ENCODE data around the gene TARS3. TPM values are rescaled to one million over a fixed set of nuclear protein-coding genes. Genes with fewer than 3 reads are reported as not detected.
"Not testable (repeated sequence)": the region's sequence is repeated elsewhere in the genome, so short reads cannot be mapped to it uniquely, and the experiment has no call there.

Gene TARS3
- total RNA-seq, 1 donor, result 16.3 TPM

DNA sequence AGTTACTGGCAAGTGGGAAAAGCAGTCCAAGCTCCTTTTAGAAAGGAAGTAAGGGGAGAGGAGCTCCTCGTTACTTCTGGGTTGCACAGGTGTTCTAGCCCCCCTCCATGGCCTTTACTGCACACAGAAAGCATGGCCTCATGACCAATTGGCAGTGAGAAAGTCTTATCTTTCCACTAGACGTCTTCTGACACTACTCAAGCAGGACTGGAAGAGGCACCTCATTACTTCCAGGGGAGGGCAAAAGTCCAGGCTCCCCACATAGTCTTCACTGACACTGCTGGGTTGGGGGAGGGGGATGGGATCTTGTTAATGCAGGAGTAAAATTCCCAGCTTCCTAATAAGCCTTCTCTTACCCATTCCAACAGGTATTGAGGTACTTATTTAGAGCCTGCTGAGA is 44.5 kb downstream of the TARS3 start:
- Histone ChIP-seq H3K4me3 (ENCODE audit: low read length) (no peak overlapping the region), H3K27me3 (ENCODE audit: insufficient read depth, low read length) (no peaks in the 10 kb centered on the region), H3K4me1 (ENCODE audit: insufficient read depth, low read length) (no peaks in the 10 kb centered on the region), H3K9me3 (ENCODE audit: low read depth, low read length) (no peaks in the 10 kb centered on the region)

DNA sequence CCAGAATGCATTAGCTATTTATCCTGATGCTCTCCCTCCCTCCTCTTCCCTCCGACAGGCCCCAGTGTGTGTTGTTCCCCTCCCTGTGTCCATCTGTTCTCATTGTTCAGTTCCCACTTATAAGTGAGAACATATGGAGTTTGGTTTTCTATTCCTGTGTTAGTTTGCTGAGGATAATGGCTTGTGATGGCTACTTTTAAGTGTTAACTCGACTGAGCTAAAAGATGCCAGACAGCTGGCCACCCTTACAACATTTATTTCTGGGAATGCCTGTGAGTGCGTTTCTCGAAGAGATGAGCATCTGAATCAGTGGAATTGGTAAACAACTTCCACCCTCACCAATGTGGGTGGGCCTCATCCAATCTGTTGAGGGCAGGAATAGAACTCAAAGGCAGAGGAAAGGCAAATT is 47.3 kb downstream of the TARS3 start:
- H3K4me3 ChIP-seq (ENCODE audit: low read length), result no peak overlapping the region
- no peaks in the 10 kb centered on the region for H3K4me1 ChIP-seq (ENCODE audit: insufficient read depth, low read length)
- H3K27me3 ChIP-seq (ENCODE audit: insufficient read depth, low read length), result no peaks in the 10 kb centered on the region
- no peaks in the 10 kb centered on the region for H3K9me3 ChIP-seq (ENCODE audit: low read depth, low read length)

DNA sequence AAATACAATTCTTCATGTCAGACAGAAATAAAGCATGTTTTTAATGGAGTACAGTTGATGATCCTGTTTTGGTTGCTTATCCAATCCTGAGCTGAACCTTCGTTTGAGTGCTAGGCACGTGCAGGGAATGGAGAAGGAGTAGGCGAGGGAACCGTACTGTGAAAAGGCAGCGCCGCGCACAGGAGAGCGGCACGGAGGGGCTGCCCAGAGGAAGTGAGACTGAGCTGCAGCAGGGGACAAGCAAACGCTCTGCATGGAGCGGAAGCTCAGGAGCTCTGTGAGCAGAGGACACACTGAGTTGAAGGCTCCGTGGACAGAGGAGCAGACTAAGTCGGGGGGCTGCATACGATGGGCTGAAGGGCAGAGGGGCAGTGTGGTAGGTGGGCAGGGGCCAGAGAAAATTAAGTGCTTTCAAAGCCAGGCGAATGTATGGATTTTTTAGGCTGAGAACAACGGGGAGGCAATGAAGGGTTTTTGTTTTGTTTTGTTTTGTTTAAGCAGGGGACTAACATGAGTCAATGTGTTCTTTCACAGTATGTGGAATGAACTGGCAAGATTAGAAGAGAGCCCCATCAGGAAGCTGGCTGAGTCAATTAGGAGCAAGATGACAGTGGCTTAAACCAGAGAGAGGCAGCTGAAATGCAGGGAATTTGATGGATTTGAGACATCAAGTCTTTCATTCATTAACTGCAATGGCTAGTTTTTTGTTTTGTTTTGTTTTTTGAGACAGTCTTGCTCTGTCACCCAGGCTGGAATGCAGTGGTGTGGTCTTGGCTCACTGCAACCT is 48.3 kb downstream of the TARS3 start:
- H3K9me3 ChIP-seq (ENCODE audit: low read depth, low read length), result no peaks in the 10 kb centered on the region
- H3K4me3 ChIP-seq (ENCODE audit: low read length), result no peak overlapping the region
- no peaks in the 10 kb centered on the region for H3K27me3 ChIP-seq (ENCODE audit: insufficient read depth, low read length)
- H3K4me1 ChIP-seq (ENCODE audit: insufficient read depth, low read length), result no peaks in the 10 kb centered on the region

DNA sequence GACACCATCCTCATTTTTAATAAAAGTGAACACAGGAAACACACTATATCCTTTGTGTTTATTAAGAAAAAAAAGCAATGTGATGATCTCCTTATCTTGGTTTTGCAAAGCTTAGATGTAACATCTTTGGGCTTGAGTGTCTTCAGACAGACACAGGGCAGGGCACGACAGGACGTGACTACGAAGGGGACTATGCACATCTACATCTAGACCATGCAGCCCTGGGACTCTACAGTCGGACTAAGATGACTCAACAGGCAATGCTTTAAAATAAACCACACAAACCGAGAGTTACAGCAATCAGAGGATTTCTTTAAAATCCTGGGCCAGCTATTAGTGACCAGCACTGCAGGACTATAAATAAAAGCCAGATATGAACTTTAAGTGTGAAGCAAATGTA is 49.3 kb downstream of the TARS3 start:
- H3K27me3 ChIP-seq (ENCODE audit: insufficient read depth, low read length), result no peaks in the 10 kb centered on the region
- H3K4me3 ChIP-seq (ENCODE audit: low read length), result no peak overlapping the region
- no peaks in the 10 kb centered on the region for H3K4me1 ChIP-seq (ENCODE audit: insufficient read depth, low read length)
- no peaks in the 10 kb centered on the region for H3K9me3 ChIP-seq (ENCODE audit: low read depth, low read length)

DNA sequence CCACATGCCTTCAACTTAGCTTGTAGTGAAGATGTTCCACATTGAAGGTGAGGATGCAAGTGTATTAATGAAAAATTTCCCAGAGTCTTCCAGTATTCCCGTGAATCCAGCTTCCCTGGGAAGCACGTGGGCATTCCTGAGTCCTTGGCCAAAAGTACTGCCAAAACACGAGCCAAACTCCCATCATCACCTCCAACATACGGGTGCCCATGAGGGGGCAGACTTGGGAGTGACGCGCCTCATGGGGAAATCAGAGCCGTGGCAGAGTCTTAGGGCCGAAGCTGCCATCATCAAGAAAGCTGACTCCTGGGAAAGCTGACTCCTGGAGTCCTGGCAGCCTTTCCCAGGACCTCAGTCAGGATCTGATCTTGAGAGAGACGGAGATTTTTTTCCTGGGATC is 52.0 kb downstream of the TARS3 start:
- no peaks in the 10 kb centered on the region for H3K4me1 ChIP-seq (ENCODE audit: insufficient read depth, low read length)
- H3K9me3 ChIP-seq (ENCODE audit: low read depth, low read length), result no peaks in the 10 kb centered on the region
- H3K4me3 ChIP-seq (ENCODE audit: low read length), result no peak overlapping the region
- no peaks in the 10 kb centered on the region for H3K27me3 ChIP-seq (ENCODE audit: insufficient read depth, low read length)

DNA sequence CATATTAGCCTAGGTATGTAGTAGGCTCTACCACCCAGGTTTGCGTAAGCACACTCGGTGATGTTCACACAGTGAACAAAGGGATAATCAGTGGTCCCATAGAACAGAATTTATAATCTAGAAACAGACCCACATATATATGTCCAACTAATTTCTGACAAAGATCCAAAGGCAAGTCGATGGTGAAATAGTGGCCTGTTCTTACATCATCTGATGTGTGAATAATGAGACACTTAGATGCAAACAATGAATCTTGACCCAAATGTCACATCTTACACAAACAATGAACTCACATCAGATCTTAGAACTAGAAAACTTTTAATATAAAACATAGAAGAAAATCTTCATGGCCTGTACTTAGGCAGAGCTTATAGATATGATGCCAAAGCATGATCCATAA is 54.5 kb downstream of the TARS3 start:
- Histone ChIP-seq H3K27me3 (ENCODE audit: insufficient read depth, low read length) (no peaks in the 10 kb centered on the region), H3K4me1 (ENCODE audit: insufficient read depth, low read length) (no peaks in the 10 kb centered on the region), H3K4me3 (ENCODE audit: low read length) (no peak overlapping the region), H3K9me3 (ENCODE audit: low read depth, low read length) (no peaks in the 10 kb centered on the region)

DNA sequence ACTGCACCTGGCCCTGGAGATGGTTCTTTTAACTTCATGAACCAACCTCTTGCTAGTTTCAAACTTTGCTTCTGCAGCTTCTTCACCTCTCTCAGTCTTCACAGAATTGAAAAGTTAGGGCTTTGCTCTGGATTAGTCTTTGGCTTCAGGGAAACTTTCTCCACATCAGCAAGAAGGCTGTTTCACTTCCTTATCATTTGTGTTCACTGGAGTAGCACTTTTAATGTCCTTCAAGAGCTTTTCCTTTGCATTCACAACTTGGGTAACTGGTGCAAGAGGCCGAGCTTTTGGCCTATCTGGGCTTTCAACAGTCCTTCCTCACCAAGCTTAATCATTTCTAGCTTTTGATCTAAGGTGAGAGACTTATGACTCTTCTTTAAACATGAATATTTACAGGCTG is 56.4 kb downstream of the TARS3 start:
- no peaks in the 10 kb centered on the region for H3K9me3 ChIP-seq (ENCODE audit: low read depth, low read length)
- H3K4me1 ChIP-seq (ENCODE audit: insufficient read depth, low read length), result no peaks in the 10 kb centered on the region
- no peak overlapping the region for H3K4me3 ChIP-seq (ENCODE audit: low read length)
- no peaks in the 10 kb centered on the region for H3K27me3 ChIP-seq (ENCODE audit: insufficient read depth, low read length)

DNA sequence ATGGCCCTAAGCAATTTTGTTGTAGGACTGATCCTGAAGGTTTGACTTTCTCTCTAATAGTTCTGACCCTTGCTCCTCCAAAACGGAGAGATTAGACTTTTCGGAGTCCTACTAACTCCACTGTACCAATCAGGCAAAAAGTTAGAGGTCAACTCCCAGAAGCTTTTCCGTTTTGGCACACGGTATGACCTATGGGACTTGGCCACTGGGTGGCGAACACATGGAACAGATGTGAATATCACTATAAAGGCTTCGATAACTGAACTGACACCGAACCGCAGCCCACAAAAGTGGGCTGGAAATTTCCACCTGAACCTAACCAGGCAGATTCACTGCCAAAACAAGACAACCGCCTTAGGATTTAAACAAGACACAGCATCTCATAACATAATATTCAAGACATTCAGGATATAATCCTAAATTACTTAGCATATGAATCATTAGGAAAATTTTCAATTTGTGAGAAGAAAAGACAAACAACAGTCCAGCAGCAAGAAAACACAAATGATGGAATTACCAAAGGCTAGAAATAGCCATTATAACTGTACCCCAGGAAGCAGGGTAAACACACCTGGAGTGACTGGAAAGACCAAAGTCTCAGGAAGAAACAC is 59.9 kb downstream of the TARS3 start:
- no peaks in the 10 kb centered on the region for H3K4me1 ChIP-seq (ENCODE audit: insufficient read depth, low read length)
- H3K27me3 ChIP-seq (ENCODE audit: insufficient read depth, low read length), result no peaks in the 10 kb centered on the region
- H3K4me3 ChIP-seq (ENCODE audit: low read length), result no peak overlapping the region
- no peaks in the 10 kb centered on the region for H3K9me3 ChIP-seq (ENCODE audit: low read depth, low read length)

DNA sequence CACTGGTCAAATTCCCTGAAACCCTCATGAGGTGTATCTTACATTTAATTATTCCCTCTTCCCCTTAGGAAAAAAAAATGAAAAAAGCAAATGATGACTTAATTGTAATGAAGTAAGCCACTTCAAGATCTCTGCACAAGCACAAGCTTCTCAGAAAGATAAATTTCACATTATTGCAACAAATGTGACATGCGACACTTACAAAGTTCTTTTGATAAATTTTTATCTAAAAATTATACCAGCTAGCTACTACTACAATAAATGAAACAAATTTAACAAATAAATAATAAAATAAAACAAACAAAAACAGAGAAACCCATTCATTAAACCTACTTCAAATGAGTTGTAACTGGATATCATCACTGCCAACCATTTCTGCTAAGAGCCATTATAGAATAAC is 62.1 kb downstream of the TARS3 start:
- Histone ChIP-seq H3K4me3 (ENCODE audit: low read length) (no peak overlapping the region), H3K27me3 (ENCODE audit: insufficient read depth, low read length) (no peaks in the 10 kb centered on the region), H3K9me3 (ENCODE audit: low read depth, low read length) (no peaks in the 10 kb centered on the region), H3K4me1 (ENCODE audit: insufficient read depth, low read length) (peaks cover 5% of the 10 kb centered on the region)

DNA sequence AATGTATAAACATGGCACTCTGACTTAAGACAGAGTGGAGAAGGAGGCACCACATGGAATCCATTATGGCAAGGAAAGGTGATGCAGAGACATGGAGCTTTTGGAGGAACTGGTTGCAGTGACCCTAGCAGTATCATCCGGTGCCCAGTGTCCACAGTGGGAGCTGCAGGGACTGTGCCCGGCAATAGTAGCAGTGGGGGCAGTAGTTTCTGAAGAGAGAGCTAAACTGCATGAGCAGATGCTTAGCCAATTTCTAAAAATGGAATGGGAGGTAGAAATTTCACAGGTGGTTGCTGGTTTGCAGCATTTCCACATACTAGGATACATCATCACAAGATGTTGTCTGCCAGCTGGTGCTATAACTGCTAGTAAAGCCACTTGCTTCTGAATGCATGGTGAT is 64.3 kb downstream of the TARS3 start:
- H3K4me1 ChIP-seq (ENCODE audit: insufficient read depth, low read length), result peaks cover 5% of the 10 kb centered on the region
- no peaks in the 10 kb centered on the region for H3K9me3 ChIP-seq (ENCODE audit: low read depth, low read length)
- H3K4me3 ChIP-seq (ENCODE audit: low read length), result no peak overlapping the region
- no peaks in the 10 kb centered on the region for H3K27me3 ChIP-seq (ENCODE audit: insufficient read depth, low read length)

DNA sequence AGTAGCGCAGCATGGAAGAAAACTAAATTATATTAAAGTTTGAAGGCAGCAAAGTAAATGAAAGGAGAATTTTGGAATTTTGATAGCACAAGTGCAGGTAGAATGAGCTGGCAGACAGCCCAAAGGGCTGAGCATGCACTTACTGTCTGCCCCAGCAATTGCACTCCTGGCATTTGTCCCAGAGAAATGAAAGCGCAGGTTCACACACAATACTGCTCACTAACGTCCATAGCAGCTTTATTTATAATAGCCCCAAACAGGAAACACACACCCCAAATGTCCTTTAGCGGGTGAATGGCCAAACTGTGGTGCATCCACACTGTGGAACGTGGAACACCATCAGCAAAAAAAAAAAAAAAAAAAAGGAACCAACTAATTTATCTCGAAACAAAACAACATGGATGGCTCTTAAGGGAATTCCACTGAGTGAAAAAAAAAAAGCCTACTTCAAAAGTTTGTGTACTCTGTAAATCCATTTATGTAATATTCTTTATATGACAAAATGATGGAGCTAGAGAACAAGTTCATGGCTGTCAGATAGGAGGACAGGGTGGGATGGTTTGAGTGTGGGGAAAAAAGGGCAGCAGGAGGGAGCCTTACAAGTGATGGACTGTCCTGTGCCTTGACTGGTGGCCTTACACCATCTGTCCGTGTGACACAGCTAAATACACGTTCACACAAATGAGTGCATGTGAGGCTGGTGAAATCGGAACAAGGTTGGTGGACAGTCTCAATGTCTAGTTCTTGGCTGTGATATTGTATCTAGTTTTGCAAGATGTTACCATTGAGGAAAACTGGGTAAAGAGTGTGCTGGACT is 66.1 kb downstream of the TARS3 start:
- no peaks in the 10 kb centered on the region for H3K9me3 ChIP-seq (ENCODE audit: low read depth, low read length)
- H3K27me3 ChIP-seq (ENCODE audit: insufficient read depth, low read length), result no peaks in the 10 kb centered on the region
- H3K4me3 ChIP-seq (ENCODE audit: low read length), result no peak overlapping the region
- H3K4me1 ChIP-seq (ENCODE audit: insufficient read depth, low read length), result peaks cover 12% of the 10 kb centered on the region

DNA sequence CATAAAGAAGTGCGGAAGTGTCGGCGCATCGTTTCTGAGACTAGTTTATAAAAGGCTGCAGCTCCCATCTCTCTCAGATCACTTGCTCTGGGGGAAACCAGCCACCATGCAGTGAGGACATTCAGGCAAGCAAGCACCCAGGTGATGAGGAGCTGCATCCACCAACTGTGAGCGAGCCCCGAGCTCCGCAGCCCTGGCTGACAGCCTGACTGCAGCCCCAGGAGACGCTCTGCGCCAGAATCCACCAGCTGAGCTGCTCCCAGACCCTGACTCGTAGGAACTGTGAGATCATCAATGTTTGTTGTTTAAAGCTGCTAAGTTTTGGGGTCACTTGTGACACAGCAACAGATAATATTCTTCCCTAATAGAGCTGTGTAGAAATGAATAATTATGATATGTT is 67.1 kb downstream of the TARS3 start:
- H3K27me3 ChIP-seq (ENCODE audit: insufficient read depth, low read length), result no peaks in the 10 kb centered on the region

DNA sequence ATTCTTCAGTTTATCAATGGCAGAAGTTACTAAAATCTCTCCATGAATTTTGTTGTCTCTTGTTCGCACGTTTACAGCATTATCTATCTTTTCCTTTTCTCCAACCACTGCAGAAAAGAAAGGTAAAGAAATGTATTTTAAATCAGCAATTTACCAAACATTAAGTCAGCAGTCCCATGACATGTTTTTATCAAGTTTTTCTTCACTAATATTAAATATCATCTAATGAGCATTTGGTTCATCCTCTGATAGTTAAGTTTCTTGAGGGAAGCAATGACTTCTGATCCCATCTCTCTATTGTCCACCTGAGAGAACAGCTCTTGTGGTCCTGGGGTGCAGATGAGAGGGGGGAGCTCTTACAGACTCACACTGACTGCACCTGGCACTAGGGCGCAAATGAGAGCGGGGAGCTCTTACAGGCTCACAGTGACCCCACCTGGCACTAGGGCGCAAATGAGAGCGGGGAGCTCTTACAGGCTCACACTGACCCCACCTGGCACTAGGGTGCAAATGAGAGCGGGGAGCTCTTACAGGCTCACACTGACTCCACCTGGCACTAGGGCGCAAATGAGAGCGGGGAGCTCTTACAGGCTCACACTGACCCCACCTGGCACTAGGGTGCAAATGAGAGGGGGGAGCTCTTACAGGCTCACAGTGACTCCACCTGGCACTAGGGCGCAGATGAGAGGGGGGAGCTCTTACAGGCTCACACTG is 69.5 kb downstream of the TARS3 start:
- not testable (repeated sequence) for H3K4me3 ChIP-seq (ENCODE audit: low read length); H3K9me3 ChIP-seq (ENCODE audit: low read depth, low read length); H3K27me3 ChIP-seq (ENCODE audit: insufficient read depth, low read length)
- H3K4me1 ChIP-seq (ENCODE audit: insufficient read depth, low read length), result peaks cover 35% of the 10 kb centered on the region

More for the DNA sequence above, 67.1 kb downstream of the TARS3 start:
- Histone ChIP-seq H3K9me3 (ENCODE audit: low read depth, low read length) (no peaks in the 10 kb centered on the region), H3K4me3 (ENCODE audit: low read length) (no peak overlapping the region), H3K4me1 (ENCODE audit: insufficient read depth, low read length) (peaks cover 19% of the 10 kb centered on the region)

DNA sequence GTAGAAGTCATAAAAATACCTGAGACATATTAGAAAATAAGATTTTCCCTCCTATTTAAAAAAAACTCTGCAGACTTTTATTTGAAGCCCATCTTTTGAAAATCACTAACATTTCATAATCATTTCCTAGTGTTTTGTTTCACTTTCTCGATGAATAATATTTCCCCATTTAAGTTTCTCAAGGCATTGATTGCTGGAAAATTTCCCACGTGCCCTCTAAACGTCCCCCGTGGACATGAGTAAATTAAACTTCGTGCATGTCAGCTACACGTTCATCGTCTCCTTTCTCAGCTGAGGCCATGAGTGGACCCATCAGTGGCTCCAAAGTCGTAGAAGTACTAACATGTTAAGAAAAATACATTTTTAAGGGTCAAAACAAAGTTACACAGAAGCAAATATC is 70.1 kb downstream of the TARS3 start:
- H3K4me1 ChIP-seq (ENCODE audit: insufficient read depth, low read length), result peaks cover 39% of the 10 kb centered on the region
- no peak overlapping the region for H3K4me3 ChIP-seq (ENCODE audit: low read length)
- no peaks in the 10 kb centered on the region for H3K27me3 ChIP-seq (ENCODE audit: insufficient read depth, low read length)
- no peaks in the 10 kb centered on the region for H3K9me3 ChIP-seq (ENCODE audit: low read depth, low read length)

All from mononuclear cell (primary cell).